ENCODE data around the gene VSTM5.

DNA sequence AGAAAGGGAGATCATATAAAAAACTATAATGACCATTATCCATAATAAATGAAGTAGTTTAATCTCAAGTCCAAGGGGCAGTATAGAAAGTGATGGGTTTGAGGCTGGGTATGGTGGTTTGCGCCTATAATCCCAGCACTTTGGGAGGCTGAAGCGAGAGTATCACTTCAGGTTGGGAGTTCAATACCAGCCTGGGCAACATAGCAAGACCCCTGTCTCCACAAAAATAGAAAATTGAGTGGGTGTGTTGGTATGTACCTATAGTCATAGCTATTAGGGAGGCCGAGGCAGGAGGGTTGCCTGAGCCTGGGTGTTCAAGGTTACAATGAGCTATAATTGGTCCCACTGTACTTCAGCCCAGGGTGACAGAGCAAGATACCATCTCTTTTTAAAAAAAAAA is 42.4 kb downstream of the VSTM5 start:
- TF ChIP-seq, protein P1, sequence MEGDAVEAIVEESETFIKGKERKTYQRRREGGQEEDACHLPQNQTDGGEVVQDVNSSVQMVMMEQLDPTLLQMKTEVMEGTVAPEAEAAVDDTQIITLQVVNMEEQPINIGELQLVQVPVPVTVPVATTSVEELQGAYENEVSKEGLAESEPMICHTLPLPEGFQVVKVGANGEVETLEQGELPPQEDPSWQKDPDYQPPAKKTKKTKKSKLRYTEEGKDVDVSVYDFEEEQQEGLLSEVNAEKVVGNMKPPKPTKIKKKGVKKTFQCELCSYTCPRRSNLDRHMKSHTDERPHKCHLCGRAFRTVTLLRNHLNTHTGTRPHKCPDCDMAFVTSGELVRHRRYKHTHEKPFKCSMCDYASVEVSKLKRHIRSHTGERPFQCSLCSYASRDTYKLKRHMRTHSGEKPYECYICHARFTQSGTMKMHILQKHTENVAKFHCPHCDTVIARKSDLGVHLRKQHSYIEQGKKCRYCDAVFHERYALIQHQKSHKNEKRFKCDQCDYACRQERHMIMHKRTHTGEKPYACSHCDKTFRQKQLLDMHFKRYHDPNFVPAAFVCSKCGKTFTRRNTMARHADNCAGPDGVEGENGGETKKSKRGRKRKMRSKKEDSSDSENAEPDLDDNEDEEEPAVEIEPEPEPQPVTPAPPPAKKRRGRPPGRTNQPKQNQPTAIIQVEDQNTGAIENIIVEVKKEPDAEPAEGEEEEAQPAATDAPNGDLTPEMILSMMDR (optimal IDR thresholded peaks at IDR 0.05 in 1 of 3, IDR thresholded peaks at IDR 0.05 in 1 of 3, conservative IDR thresholded peaks at IDR 0.05 in 1 of 3; ENCODE audit: extremely low read depth in 1 of 3, insufficient read depth in 2 of 3, low read length in 3 of 3), result no peak
- no peak for TF ChIP-seq EZH2 (IDR thresholded peaks at IDR 0.05; ENCODE audit: low read length)
